RWPE2 (cell line): ENCODE results near the gene B4GAT1.

ENCODE experiments used
- ATAC-seq: fragments of 200-7000 bp; cut with Tn5 transposase; 3 replicates; pipeline ENCODE4 v1.9.1; 2021; ENCODE audit warnings: low read depth
- DNase-seq: peaks from one replicate; pipeline ENCODE4 v3.0.0-alpha.2; 2020; ENCODE audit warnings: low spot score
- H3K27ac ChIP-seq: fragments of 450-650 bp; 2 replicates; pipeline ENCODE4 v1.5.1; 2017; ENCODE audit warnings: mild to moderate bottlenecking; ENCODE audit not compliant: poor library complexity, severe bottlenecking
- H3K27me3 ChIP-seq: fragments of 250-450 bp; sonication (Bioruptor Pico); 2 replicates; pipeline ENCODE4 v1.5.1; 2021; ENCODE audit warnings: mild to moderate bottlenecking, moderate library complexity; ENCODE audit not compliant: insufficient read depth, poor library complexity, severe bottlenecking
- H3K36me3 ChIP-seq: fragments of 250-450 bp; sonication (Bioruptor Pico); 2 replicates; pipeline ENCODE4 v1.5.1; 2020; ENCODE audit warnings: low read depth, mild to moderate bottlenecking, moderate library complexity
- H3K4me1 ChIP-seq: fragments of 250-450 bp; sonication (Bioruptor Pico); 2 replicates; pipeline ENCODE4 v1.5.1; 2021; ENCODE audit warnings: mild to moderate bottlenecking, moderate library complexity; ENCODE audit not compliant: insufficient read depth, poor library complexity, severe bottlenecking
- H3K4me3 ChIP-seq: fragments of 250-450 bp; sonication (Bioruptor Pico); 2 replicates; pipeline ENCODE4 v1.5.1; 2021; ENCODE audit warnings: mild to moderate bottlenecking, moderate library complexity; ENCODE audit not compliant: severe bottlenecking
- H3K9me3 ChIP-seq: fragments of 250-450 bp; sonication (Bioruptor Pico); 2 replicates; pipeline ENCODE4 v1.5.1; 2021; ENCODE audit warnings: mild to moderate bottlenecking, moderate library complexity; ENCODE audit not compliant: severe bottlenecking
- TF ChIP-seq, protein P1 (sequence below): fragments of 450-650 bp; IDR thresholded peaks from one replicate; pipeline ENCODE4 v1.5.1; 2017; ENCODE audit warnings: mild to moderate bottlenecking, moderate library complexity; ENCODE audit not compliant: poor library complexity, severe bottlenecking

The B4GAT1 gene

DNA sequence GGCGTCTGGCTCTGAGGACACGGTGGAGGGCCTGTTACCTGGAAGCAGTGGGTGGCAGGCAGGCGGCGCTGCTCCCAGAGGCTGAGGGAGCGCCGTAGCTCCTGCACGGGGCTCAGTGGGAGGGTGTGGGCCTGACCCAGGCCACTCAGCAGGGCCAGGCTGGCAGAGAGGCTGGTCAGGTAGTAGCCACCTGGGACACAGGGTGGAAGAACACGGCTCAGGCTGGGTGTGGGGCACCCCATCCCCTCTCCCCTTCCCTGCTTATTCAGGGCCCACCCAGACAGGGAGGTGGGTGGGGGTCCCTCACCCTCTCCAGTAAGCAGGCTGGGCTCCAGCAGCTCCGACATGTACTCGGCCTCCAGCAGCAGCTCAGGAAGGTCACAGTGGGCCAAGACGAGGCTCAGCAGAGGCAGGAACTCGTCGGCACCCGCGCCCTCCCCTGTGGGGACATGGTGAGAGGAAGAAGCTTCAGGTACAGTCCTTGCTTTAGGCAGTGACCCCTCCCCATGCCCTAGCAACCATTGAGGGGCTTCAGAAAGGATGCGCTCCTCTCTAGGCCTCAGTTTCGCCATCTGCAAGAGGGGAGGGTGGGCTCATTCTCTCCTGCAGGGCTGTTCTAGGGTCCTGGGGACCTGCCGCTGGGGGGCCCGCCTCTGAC, 14.1 kb downstream of the B4GAT1 start:
- Histone ChIP-seq H3K4me3 (no peak overlapping the region), H3K4me1 (peaks cover 29% of the 10 kb centered on the region), H3K9me3 (no peaks in the 10 kb centered on the region), H3K27ac (no peak overlapping the region), H3K36me3 (peaks cover 43% of the 10 kb centered on the region), H3K27me3 (no peaks in the 10 kb centered on the region)
- ATAC-seq (no peak), DNase-seq (peak; percentile 59)
- TF ChIP-seq, protein P1, sequence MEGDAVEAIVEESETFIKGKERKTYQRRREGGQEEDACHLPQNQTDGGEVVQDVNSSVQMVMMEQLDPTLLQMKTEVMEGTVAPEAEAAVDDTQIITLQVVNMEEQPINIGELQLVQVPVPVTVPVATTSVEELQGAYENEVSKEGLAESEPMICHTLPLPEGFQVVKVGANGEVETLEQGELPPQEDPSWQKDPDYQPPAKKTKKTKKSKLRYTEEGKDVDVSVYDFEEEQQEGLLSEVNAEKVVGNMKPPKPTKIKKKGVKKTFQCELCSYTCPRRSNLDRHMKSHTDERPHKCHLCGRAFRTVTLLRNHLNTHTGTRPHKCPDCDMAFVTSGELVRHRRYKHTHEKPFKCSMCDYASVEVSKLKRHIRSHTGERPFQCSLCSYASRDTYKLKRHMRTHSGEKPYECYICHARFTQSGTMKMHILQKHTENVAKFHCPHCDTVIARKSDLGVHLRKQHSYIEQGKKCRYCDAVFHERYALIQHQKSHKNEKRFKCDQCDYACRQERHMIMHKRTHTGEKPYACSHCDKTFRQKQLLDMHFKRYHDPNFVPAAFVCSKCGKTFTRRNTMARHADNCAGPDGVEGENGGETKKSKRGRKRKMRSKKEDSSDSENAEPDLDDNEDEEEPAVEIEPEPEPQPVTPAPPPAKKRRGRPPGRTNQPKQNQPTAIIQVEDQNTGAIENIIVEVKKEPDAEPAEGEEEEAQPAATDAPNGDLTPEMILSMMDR = no peak

DNA sequence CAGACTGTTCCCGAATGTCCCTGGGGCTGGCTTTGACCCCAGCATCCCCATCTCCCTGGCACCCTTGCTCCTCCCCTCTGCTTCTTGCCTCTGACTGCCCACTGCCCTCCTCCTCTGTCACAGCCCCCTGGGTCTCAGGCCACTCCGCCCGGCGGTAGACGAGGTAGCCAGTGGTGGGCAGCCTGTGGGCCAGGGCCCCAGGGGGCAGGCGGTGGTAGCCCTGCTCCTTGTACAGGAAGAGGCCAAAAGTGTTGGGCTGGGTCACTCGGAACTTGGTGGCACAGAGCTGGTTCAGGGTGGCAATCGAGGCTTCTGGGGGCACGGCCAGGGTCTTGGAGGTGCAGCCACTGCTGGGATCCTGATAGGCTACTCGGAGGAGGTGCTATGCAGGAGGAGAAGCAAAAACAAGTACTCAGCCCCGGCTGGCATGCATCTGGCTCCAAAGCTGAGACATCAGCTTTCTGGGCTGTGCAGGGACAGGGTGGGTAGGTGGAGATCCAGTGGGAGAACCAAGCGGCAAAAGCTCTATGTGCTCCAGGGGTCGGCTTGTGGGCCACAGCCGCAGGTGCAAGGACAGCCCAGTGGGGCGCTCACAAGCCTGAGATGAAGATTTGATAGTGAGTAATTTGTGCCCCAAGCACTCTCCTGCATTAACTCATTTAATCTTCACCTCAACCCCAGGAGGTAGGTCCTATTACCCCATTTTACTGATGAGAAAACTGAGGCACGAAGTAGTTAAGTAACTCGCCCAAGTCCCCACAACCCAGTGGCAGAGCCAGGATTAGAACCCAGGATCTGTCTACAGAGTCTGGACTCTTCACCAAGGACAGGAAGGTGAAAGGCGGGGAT, 14.8 kb downstream of the B4GAT1 start:
- no peak for ATAC-seq
- H3K9me3 ChIP-seq = no peaks in the 10 kb centered on the region
- peaks cover 30% of the 10 kb centered on the region for H3K4me1 ChIP-seq
- H3K27me3 ChIP-seq = no peaks in the 10 kb centered on the region
- TF ChIP-seq, protein P1 = no peak
- peaks cover 42% of the 10 kb centered on the region for H3K36me3 ChIP-seq
- H3K27ac ChIP-seq = no peak overlapping the region
- no peak overlapping the region for H3K4me3 ChIP-seq
- peak; percentile 36 for DNase-seq

DNA sequence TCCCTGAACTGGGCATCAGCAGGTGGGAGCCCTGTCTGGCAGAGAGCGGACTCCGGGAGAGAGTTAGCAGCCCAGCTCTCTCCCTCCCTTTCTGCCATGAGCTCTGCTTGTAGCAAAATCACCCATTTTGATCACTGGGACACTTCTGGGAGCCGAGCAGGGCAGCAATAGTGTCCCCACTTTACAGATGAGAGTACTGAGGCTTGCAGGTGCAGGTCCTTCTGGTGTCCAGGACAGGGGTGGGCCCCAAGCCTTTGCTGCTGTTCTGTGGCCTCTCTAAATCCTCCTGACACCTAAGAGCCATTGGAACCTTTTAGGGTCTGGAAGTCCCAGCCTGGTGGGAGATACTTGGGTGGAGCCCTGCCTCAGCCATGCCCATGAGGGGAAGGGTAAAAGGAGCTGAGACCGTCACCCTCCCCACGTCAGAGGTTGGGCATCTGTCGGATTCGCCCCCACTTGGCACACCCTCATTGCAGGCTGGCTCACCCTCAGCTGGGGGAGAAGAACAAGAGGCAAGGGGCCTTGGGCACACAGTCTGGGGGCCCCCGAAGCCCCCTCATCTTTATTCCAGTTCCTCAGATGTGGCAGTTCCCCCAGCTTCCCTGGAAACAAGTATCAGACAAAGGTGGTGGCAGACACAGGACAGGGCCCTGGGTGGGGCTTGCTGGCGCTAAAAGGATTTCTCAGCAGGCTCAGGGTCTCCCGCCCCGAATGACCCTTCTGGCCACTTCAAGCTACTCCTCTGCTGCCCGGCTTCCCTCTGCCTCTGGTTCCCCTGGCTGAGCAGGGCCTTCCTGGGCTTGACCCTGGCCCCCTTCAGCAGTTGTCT, 15.7 kb downstream of the B4GAT1 start:
- ATAC-seq (no peak), DNase-seq (peak; percentile 42)
- Histone ChIP-seq H3K9me3 (no peaks in the 10 kb centered on the region), H3K4me3 (no peak overlapping the region), H3K4me1 (peaks cover 30% of the 10 kb centered on the region), H3K27ac (no peak overlapping the region), H3K27me3 (no peaks in the 10 kb centered on the region), H3K36me3 (peaks cover 37% of the 10 kb centered on the region)
- TF ChIP-seq, protein P1 = no peak

DNA sequence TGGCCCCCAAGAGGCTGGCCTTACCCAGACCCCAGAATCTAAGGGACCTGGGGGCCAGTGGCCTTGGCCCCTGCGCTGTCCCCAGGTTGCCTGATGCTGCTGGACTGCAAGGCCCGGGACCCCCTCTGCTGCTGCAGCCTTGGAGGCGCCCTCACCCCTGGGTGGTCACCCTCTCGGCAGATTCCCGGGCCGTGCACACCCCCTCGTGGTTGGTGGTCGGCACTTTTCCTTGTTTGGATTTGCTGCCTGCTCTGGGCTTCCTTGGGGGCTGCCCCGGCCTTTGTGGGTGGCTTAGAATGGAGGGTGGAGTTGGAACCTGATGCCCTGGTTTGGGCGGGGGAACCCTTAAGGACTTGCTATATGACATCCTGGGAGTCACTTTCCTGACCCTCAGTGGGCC, 16.5 kb downstream of the B4GAT1 start:
- H3K36me3 ChIP-seq = peaks cover 37% of the 10 kb centered on the region
- TF ChIP-seq, protein P1 = no peak
- H3K27ac ChIP-seq = no peak overlapping the region
- H3K4me1 ChIP-seq = peaks cover 31% of the 10 kb centered on the region
- no peaks in the 10 kb centered on the region for H3K27me3 ChIP-seq
- ATAC-seq = no peak
- H3K4me3 ChIP-seq = no peak overlapping the region
- no peaks in the 10 kb centered on the region for H3K9me3 ChIP-seq
- no peak for DNase-seq
